HG03097 (cell line): ENCODE data around the gene SYDE1.

ENCODE experiments used
- ATAC-seq: cut with Tn5 transposase; IDR thresholded peaks from one replicate; pipeline ENCODE4 v1.9.1; 2021; ENCODE audit not compliant: unreplicated experiment, low FRiP score

SYDE1 gene

GRCh38 chr19:15123900-15124299 is 16.7 kb downstream of the SYDE1 start:
- ATAC-seq: no peak

GRCh38 chr19:15124572-15125231 is 17.5 kb downstream of the SYDE1 start:
- ATAC-seq: no peak

GRCh38 chr19:15125232-15126067 is 18.2 kb downstream of the SYDE1 start:
- ATAC-seq: peak; percentile 91

- ATAC-seq: no peak
These were observed 19.1 kb downstream of the SYDE1 start for GRCh38 chr19:15126131-15126910.

DNA sequence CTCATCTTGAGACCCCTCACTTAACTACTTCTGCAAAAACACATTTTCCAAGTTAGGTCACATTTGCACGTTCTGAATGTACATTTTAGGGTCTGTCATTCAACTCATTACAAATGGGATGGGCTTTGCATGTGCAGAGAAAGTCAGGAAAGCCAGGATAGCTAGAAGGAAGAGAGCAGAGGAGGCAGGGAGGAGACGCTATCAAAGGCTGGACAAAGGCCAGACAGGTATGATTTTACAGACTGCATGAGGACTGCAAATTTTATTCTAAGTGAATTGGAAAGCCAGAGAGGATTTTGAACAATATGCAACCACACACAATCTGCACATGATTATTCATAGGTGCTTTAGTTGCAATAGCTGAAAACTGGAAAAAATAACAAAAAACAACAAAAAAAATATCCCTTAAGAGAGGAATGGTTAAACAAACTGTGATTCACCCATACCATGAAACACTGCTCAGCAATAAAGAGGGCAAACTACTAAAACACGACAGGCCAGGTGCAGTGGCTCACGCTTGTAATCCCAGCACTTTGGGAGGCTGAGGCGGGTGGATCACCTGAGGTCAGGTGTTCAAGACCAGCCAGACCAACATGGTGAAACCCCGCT is 21.1 kb downstream of the SYDE1 start:
- ATAC-seq: no peak

DNA sequence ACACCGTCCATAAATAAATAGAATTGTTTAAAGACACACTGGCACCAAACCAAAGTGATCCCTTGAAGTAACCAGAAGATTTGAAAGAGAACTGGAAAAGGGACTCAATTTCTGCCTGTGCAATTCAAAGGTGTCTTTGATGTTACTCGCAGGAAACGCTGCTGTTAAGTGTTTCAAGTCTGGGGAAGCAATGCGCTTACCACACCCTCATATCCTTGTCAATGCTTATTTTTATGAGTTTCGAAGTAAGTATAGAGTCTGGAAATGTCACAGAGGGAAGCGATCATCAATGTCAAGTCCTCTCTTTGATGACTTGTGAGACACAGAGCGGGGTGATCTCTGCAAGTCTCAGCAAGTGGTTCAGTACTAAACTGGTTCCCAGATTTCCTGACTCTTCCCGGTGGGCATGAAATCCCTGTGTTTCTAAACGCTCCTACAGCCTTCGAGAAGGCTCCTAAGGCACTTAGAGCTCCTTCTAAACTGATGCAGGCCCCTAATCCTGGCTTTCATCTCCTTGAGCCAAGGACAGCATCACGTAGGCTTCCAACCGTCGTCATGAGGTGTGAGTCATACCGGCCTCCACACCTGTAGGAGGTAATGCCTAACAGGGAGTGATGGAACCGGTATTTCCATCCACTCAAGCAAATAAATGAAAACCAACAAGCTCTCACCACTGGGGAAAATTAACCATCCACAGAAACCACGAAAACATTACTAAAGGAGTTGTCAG is 22.8 kb downstream of the SYDE1 start:
- ATAC-seq: no peak

DNA sequence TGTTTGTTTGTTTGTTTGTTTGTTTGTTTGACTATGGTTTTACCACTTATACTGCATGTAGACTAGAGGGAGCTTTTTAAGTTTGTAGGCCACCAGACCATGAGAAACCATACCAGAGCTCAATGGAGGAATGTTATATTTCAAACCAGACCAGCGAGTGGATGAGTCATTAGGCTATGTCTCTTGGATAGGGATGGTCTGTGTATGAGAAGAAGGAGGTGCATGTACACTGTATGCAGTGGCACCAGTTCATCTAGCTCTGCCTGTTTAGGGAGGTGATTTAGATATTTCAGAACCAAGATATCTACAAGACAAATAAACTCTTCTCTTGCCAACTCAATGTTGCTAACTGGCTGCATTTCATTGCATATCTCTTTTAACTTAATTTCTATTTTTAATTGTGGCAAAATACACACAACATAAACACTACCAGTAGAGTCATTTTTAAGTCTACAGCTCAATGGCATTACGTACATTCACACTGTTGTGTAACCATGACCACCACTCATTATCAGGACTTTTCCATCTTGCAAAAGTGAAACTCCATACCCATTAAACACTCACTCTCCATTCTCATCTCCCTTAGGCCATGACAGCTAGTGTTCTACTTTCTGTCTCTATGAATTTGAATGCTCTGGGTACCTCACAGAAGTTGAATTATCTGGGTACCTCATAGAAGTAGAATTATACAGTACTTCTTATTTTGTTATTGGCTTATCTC is 29.2 kb downstream of the SYDE1 start:
- no peak for ATAC-seq

GRCh38 chr19:15137777-15138176 is 30.6 kb downstream of the SYDE1 start:
- ATAC-seq: no peak

DNA sequence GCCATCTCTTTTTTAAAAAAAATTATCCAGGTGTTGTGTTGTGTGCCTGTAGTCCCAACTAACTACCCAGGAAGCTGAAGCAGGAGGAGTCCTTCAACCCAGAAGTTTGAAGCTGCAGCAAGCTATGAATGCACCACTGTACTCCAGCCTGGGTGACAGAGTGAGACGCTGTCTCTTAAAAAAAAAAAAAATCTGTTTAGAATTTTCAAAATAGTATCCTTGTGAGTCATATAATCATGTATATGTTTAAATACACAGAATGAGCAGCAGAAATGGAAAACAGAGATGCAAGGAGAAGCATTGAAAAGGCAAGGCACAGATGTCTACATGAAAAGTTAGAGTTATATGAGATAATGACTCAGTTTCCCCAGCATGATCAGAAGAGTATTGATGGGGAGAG is 31.2 kb downstream of the SYDE1 start:
- ATAC-seq: no peak

- no peak for ATAC-seq
These were observed 33.9 kb downstream of the SYDE1 start for GRCh38 chr19:15141143-15141542.

DNA sequence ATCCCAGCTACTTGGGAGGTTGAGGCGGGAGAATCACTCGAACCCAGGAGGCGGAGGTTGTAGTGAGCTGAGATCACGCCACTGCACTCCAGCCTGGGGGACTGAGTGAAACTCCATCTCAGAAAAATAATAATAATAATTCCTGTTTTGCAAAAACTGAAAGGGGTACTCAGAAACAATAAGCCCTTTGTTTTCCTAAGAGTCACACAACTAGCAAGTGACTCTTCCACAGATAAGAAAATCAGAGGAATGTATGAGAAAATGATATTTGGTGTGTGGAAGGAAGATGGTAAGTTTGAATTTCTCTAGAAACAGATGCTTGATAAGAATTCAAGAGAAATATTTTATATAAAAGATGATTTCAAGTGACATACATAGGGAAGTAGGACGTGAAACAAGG is 35.1 kb downstream of the SYDE1 start:
- ATAC-seq: no peak

DNA sequence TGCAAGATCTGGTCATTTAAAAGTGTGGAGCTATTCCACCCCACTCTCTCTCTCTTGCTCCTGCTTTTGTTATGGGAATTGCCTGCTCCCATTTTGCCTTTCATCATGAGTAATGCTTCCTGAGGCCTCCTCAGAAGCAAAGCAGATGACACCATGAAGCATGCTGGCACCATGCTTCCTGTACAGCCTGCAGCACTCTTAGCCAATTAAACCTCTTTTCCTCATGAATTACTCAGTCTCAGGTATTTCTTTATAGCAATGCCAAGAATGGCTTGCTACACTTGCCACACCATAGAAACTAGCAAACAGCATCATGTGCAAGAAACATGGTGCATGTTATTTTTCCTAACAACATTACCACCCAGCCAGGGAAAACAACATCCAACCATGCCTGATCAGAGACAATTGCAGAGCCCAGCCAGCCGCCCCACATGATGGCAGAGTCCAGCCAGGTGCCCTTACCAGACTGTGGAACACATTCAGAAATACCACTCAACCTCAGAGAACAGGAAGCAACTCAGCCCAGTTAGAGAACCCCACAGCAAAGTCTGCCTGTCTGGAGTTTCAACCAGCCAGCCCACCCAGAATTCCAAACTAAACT is 36.9 kb downstream of the SYDE1 start:
- no peak for ATAC-seq

DNA sequence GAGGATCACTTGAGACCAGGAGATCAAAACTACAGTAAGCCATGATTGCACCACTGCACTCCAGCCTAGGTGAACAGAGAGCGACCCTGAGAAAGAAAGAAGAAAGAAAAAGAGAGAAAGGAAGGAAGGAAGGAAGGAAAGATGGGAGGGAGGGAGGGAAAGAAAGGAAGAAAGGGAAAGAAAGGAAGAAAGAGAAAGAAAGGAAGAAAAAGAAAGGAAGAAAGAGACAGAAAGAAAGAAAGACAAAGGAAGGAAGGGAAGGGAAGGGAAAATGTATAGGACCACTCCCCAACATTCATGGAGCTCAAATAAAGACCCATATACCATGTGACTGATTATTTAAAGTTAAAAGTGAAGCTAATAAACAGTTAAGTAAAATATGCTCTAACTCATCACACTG is 39.9 kb downstream of the SYDE1 start:
- ATAC-seq: no peak

DNA sequence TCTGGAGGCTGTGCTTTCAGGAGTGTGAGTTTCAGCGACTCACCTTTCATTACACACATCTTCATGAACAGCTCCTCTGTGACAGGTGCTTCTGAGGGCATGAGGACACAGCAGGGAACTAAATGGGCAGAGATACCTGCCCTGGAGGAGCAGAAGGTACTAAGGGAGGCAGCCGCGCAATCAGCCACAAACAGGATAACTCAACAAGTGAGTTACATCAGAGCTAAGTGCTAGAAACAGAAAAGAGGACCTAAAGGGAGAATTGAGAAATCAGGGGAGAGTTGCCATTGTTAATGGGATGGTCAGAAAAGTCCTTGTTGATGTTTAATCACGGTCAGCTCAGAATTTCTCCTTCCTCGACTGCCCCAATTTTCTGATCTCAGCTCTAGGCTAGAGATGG is 42.5 kb downstream of the SYDE1 start:
- ATAC-seq: no peak

GRCh38 chr19:15154002-15154612 is 46.9 kb downstream of the SYDE1 start:
- no peak for ATAC-seq

GRCh38 chr19:15155296-15155695 is 48.1 kb downstream of the SYDE1 start:
- no peak for ATAC-seq

- no peak for ATAC-seq
These were observed 49.2 kb downstream of the SYDE1 start for GRCh38 chr19:15156391-15156790.

- no peak for ATAC-seq
These were observed 52.0 kb downstream of the SYDE1 start for GRCh38 chr19:15159251-15159650.
